ENCODE results near the gene RAI14.

DNA sequence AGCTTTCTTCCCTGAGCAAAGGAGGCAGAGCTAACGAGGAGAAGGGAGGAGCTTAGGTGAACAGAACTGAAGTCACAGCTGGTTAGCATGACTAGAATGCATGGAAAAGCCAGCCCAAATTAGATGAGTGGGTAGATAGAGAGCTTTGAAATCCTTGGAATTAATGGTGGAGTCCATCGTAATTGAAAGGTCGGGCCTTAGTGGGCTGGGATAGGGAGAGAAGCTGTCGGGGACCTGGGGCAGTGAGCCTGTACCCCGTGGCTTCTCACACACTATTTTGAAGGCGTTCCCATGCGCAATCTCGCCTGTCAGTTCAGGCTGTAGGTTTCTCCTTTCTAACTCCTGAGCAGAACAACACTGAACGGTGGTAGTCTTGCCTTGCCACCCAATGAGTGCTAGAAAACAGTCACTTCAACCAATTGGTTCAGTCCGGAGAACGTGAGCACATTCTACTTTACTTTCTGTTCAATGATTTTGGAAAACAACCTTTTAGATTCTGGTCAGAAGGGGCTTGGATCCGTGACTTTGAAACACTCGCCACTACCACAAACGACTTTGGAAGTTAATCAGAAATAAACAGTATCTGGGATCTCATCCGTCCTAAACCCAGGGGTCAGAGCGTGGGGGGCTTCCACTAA lies 655 bp upstream of the RAI14 start:
- TF ChIP-seq CTCF (IDR thresholded peaks at IDR 0.05; ENCODE audit: low read length) (no peak), EZH2phosphoT487 (IDR thresholded peaks at IDR 0.05; ENCODE audit: low read length) (no peak)

All from MM.1S (cell line).